Left colon (tissue), 2 donors: ENCODE results near the gene SECTM1. TPM values are rescaled to one million over a fixed set of nuclear protein-coding genes. Genes with fewer than 3 reads are reported as not detected.

ENCODE experiments used
- ATAC-seq: fragments of 200-7000 bp; cut with Tn5 transposase; one replicate; pipeline ENCODE4 v1.9.1; 2020; ENCODE audit warnings: mild to moderate bottlenecking, moderate library complexity
- DNase-seq, 2 donors: peaks; one replicate each; pipeline ENCODE4 v3.0.0-alpha.2; 2020
- intact Hi-C, 2 donors: fragments of 100-400 bp; cut with DNase I in 1 of 2; cut with micrococcal nuclease in 1 of 2; formaldehyde crosslinking; loops; one replicate each; pipeline versions ENCODE4 v1.11.2 to v1.14.0; 2022; cut with DNase I, micrococcal nuclease
- total RNA-seq, 2 donors: library from RNA; stranded (reverse); fragmentation: NEBNext Ultra II Directional; extraction: Animal tissue kit (Norgen Biotek cat#: 25700); gene quantifications; one replicate each; pipeline ENCODE4 v1.2.1, GENCODE V29; 2021
- donor health status: DM: no; HTN: no; CAD: no.
- donor health status: DM: yes; HTN: yes; CAD: no.

Gene SECTM1
- total RNA-seq, 2 donors from 2014 or later: 78.5 to 127 TPM

GRCh38 chr17:82281502-82282238, 51.9 kb downstream of the SECTM1 start:
- peak; percentile 73 for ATAC-seq
- intact Hi-C loops: no loop called here
- DNase-seq: no peak

DNA sequence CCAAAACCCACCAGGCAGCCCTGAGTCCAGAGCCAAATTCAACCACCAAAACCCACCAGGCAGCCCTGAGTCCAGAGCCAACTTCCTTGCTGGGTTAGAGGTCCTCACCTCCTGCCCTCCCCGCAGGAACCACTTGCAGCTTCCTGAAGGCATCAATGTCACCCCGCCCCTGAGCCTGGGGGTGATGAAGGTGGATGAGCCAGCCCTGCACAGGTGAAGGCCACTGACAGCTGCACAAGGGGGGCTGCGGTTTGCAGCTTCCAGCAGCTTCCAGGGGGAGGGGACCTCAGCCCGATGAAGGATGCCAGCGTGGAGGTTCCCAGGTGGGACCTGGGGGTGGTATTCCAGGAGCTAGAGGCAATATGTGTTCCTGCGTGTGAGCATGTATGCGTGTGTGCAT, 52.5 kb downstream of the SECTM1 start:
- intact Hi-C loops: no loop called here
- no peak for ATAC-seq
- DNase-seq: no peak

DNA sequence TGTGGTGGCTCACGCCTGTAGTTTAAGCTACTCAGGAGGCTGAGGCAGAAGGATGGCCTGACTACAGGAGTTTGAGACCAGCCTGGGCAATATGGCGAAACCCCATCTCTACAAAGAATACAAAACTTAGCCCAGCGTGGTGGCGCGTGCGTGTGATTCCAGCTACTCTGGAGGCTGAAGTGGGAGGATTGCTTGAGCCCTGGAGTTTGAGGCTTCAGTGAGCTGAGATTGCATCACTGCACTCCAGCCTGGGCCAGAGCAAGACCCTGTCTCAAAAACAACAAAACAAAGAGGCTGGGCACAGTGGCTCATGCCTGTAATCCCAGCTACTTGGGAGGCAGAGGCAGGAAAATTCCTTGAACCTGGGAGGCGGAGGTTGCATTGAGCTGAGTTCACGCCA, 53.0 kb downstream of the SECTM1 start:
- intact Hi-C loops: no loop called here
- ATAC-seq: no peak
- DNase-seq: no peak

DNA sequence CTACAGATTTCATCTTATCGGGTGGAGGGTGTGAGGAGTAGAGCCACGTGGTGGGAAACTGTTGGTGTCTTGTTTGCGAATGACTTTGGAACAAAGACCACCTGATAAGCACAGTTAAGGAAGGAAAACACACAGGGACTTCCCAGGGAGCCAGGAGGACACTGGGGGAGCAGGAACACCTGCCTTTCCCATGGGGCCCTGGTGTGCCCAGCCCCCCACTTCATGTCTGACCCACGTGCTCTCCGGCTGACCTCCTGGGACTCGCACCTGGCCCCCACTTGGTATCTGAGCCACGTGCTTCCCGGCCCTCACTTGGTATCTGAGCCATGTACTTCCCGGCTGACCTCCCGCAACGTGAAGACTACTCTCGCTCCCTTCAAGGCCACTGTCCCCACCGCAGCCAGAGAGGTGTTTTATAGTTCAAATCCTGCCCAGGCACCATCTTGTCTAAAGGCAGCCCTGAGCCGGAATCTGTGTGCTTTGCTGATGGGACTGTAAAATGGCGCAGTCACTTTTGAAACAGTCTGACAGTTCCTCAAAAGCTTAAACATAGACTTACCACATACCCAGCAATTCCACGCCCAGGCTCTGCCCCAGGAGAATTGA, 54.7 kb downstream of the SECTM1 start:
- ATAC-seq: no peak
- intact Hi-C loops: no loop called here
- no peak for DNase-seq

- intact Hi-C loops: no loop called here
- DNase-seq (no peak), ATAC-seq (no peak)
Measured at GRCh38 chr17:82278308-82278707, 55.3 kb downstream of the SECTM1 start.

- DNase-seq: no peak
- no peak for ATAC-seq
- intact Hi-C loops: no loop called here
Measured at GRCh38 chr17:82277851-82278250, 55.7 kb downstream of the SECTM1 start.

DNA sequence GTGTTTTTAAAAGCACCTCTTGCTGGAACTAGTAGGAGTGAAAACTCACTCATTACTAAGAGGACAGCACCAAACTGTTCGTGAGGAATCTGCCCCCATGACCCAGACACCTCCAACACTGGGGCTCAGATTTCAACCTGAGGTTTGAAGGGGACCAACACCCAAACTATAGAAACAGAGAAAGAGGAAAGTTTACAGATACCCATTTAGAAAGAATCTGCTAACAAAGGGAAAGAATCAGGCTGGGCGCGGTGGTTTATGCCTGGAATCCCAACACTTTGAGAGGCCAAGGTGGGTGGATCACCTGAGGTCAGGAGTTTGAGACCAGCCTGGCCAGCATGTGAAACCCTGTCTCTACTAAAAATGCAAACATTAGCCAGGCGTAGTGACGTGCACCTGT, 56.6 kb downstream of the SECTM1 start:
- no peak for ATAC-seq
- intact Hi-C loops: no loop called here

GRCh38 chr17:82275326-82275725, 58.2 kb downstream of the SECTM1 start:
- ATAC-seq (no peak), DNase-seq (no peak)
- intact Hi-C loops: no loop called here

More for the DNA sequence above, 56.6 kb downstream of the SECTM1 start:
- no peak for DNase-seq

DNA sequence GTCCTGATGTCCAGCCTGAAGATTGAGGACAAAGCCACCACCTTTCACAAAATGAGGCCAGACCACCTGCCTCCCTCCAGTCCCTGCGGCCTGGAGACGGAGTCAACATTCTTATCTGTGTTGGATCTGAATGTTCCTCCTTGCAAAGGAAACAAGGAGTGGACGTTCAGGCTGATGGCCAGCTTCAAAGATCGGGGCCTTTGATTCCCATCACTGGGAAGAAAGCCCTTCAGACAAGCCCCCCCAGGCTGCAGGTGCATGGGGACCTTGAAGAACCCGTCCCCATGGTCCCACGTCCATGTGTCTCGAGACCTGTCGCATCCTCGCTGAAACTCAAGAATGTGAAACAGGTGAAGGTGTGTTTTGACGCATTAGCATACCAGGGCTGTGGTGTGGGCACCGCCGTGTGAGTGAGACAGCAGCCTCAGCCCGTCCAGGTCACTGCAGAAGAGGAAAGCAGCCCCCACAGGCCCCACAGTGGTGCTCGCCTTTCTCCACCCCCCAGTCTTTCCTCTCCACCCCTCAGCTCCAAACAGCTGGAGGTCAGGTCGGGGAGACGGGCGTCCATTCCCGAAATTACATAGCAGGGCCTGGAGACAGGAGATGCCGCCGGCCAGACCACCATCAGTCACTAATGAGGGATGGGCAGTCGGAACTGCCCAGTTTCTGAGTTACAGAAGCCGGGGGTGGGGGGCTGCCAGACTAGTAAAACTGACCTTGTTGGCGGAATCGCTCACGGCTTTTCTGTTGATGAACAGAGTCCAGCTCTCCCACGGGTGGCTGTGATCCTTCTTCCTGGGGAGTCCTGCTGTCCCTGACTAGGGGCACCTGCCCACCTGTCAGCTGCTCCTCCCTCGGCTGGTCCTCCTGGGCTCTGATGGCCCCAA, 59.2 kb downstream of the SECTM1 start:
- intact Hi-C loops: no loop called here
- DNase-seq (no peak), ATAC-seq (no peak)

DNA sequence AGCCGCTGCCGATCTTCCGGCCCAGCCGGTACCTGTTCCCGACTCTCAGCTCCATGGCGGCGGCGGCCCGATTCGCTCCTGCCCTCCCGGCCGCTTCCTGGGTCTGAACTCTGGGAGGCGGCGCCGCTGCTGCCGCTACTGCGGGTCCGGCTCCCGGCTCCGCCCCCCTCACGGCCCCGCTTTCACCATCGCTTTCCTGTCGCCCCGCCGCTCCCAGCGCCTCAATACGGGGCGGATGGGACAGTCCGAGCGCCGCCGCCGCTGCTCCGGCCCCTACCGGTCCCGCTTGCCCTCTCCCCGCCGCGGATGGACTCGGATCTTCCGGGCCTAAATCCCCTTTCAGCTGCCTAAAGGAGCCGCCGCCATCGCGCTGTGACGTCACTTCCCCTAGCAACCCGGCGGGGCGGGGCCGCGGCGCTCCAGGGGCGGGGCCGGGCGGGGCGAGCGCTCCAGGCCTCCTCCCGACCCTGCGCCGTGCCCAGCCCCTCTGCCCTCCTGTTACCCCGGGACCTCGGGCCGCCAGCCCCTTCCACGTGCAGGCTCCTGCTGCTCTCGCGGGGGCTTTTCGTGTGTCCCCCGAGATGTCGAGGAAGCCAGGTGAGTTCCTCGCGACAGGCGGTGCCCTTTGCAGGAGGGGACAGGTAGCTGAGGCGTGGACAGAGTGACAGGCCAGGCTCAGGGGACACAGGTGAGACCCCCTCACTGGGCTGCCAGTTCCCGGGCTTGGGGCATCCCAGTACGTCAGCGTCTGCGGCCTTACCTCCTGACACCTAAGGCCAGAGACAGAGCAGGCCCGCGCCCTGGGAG, 60.0 kb downstream of the SECTM1 start, which contains the start of gene CSNK1D:
Gene CSNK1D, minus strand, starts transcription at position 374 of the 807 bp plus-strand sequence. Its CDS starts 319 bp downstream, at position 55.
- intact Hi-C loops: no loop called here
- ATAC-seq: peak; percentile 83

DNA sequence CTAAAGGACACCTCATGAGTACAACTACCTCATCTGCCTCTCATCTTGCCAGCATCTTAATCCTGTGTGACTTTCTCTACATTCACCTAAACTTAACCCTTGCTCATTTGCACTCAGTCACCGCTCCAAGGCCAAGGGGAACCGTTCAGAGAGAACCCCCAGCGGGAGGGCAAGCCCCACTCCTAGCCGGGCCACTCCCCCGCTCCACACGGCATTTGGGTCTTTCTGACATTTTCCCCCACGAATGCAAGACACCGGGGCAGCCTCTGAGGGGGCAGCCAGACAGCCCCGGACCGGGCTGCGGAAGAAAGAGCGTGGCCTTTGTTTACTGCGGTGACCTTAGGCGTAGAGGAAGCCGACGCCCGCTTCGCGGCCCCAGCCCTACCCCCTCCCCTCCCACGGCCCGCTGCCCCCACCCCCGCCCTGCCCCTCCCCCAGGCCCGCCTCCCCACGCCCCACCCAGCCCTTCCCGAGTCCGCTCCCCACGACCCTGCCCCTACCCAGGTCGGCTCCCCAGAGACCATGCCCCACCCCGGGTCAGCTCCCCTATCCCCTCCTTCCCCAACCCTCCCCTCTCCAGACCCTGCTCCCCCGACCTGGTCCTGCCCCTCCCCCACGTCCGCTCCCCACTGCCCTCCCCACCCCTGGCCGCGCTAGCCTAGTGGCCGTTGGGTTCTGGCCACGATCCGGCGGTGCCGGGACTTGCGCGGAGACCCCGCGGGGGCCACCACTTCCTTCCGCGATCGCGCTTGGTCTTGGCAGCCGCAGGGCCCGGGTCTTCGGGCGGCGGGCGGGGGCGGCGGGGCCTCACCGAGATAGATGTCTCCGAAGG, 60.9 kb downstream of the SECTM1 start:
- ATAC-seq (peak; percentile 37), DNase-seq (peak in 1 of 2 donors; percentile 65)
- intact Hi-C loops: no loop called here

More for the DNA sequence above, 60.0 kb downstream of the SECTM1 start, which contains the start of gene CSNK1D:
- DNase-seq: peak; percentile 88 to 97

- no peak for ATAC-seq
- DNase-seq: no peak
- intact Hi-C loops: no loop called here
Measured at GRCh38 chr17:82271401-82271800, 62.2 kb downstream of the SECTM1 start.

Other genes starting within 250 kb of the SECTM1 start
- 100 to 1,000 TPM in 1 of 2 donors, 10 to 100 TPM in 1; 89.0 to 171 TPM for gene FASN, start 235.5 kb downstream of the SECTM1 start, total RNA-seq
- 10 to 100 TPM; 29.6 to 53.4 TPM for gene CCDC57, start 120.9 kb downstream of the SECTM1 start, total RNA-seq
- 100 to 1,000 TPM; 112 to 168 TPM for gene SLC16A3, start 104.7 kb downstream of the SECTM1 start, total RNA-seq
- 100 to 1,000 TPM; 165 to 166 TPM for gene CSNK1D, start 60.1 kb downstream of the SECTM1 start, total RNA-seq
- gene CD7, start 16.2 kb downstream of the SECTM1 start, total RNA-seq: 10 to 100 TPM in 1 of 2 donors, 1 to 10 TPM in 1; 5.2 to 10.0 TPM
- gene TEX19, start 25.5 kb upstream of the SECTM1 start, total RNA-seq: not detected
- gene UTS2R, start 38.0 kb upstream of the SECTM1 start, total RNA-seq: not detected
- gene HEXD, start 84.6 kb upstream of the SECTM1 start, total RNA-seq: 10 to 100 TPM; 27.7 to 32.0 TPM
- 10 to 100 TPM; 28.8 to 31.1 TPM for gene OGFOD3, start 84.8 kb upstream of the SECTM1 start, total RNA-seq
- 10 to 100 TPM; 60.8 to 77.8 TPM for gene CYBC1, start 117.0 kb upstream of the SECTM1 start, total RNA-seq
- gene NARF, start 125.0 kb upstream of the SECTM1 start, total RNA-seq: 10 to 100 TPM; 47.6 to 50.9 TPM
- 10 to 100 TPM; 40.4 to 48.7 TPM for gene FOXK2, start 186.0 kb upstream of the SECTM1 start, total RNA-seq